ENCODE data around the gene PGAP2.
"Not testable (repeated sequence)": the region's sequence is repeated elsewhere in the genome, so short reads cannot be mapped to it uniquely, and the experiment has no call there.

PGAP2 gene

GRCh38 chr11:3854977-3855807 lies 46.8 kb downstream of the PGAP2 start, which contains the start of gene STIM1:
Gene STIM1, plus strand, starts transcription at chr11:3855664. Its CDS starts 607 bp downstream, at chr11:3856271.
- peak; percentile 97 to 98 for DNase-seq (ENCODE audit: low read depth in 1 of 2, low spot score in 1 of 2)

GRCh38 chr11:3855808-3856491 lies 47.6 kb downstream of the PGAP2 start:
- DNase-seq (ENCODE audit: low read depth in 1 of 2, low spot score in 1 of 2), result peak in 1 of 2 donors; percentile 20

DNA sequence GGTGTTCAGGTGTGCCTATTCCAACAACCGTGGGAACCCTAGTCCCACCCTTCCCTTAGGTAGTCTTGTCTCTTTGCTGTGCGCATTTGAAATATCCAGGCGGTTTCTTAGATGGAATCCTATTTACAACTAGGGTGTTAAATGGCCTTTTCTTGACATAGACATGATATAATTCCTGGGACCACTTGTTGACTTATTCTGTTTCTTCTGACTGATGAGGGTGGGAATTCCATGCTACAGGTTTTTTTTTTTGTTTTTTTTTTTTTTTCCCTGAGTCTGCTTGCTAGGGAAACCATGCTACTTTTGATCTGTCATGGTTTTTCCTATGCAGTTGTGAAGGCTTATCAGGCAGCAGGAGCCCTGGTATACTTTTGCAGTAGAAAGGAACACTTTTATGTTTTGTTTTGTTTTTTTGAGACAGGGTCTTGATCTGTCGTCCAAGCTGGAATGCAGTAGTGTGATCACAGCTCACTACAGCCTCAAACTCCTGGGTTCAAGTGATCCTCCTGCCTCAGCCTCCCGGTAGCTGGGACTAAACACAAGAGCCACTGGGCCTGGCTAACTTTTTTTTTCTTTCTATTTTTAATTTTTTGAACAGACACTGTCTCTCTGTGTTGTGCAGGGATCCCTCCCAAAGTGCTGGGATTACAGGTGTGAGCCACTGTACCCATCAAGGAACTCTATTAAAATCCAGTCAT lies 48.6 kb downstream of the PGAP2 start:
- no peak for DNase-seq (ENCODE audit: low read depth in 1 of 2, low spot score in 1 of 2)

DNA sequence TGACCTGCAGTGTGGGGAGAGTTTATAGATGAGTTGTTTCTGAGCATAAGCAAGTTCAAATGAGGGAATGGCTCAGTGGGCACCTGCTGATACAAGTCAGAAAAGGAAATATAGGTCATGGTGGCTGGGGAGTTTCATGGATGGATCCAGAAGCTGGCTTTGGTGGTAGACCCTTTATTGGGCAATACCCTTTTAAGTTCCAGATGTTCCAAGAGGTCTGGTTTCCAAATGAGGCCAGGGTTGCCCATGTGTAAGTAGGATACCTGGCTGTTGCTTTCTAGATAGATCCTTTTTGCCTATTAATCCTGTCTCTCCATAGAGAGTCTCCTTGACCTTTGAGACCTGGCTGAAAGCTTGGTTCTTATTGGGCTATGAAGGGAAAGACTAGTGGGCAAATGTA lies 49.3 kb downstream of the PGAP2 start:
- no peak for DNase-seq (ENCODE audit: low read depth in 1 of 2, low spot score in 1 of 2)

- no peak for DNase-seq (ENCODE audit: low read depth in 1 of 2, low spot score in 1 of 2)
Observed at GRCh38 chr11:3859373-3859881, 51.1 kb downstream of the PGAP2 start.

DNA sequence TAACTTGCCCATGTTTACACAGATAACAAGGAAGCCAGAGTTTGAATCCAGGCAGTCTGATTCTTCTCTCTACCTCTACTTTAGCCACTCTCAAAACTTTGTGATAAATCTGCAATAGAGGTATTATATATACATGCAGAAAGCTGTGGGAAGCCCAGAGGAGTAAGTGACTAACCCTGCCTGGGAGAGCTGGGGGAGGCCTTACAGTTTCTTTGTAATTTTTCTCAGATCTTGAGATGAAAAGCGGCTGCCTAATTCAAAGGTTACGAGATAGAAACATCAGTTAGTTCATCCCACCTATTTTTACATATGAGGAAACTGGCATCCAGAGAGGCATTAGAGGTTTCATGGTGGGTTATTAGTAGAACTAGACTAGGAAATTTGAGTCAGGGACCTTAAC lies 52.0 kb downstream of the PGAP2 start:
- no peak for DNase-seq (ENCODE audit: low read depth in 1 of 2, low spot score in 1 of 2)

GRCh38 chr11:3860898-3861393 lies 52.6 kb downstream of the PGAP2 start:
- DNase-seq (ENCODE audit: low read depth in 1 of 2, low spot score in 1 of 2), result not testable (repeated sequence)

DNA sequence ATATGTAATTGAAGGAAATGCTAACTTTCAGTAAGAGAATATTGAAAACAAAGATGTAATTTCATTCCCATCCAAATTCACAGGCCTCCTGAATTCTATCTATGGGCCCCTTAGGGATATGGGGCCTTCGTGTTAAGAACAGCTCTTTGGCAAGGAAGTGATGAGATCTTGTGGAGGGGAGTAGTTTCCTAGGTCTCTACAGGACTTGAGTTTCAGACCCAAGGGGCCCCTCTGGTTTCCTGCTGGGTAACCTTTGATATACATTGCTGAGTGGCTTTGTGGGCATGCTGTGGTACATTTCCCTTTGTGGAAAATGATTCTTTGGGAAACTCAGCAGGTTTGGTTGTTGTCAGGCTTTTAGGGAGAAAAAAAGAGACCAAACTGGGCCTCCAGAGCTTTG lies 53.3 kb downstream of the PGAP2 start:
- no peak for DNase-seq (ENCODE audit: low read depth in 1 of 2, low spot score in 1 of 2)

DNA sequence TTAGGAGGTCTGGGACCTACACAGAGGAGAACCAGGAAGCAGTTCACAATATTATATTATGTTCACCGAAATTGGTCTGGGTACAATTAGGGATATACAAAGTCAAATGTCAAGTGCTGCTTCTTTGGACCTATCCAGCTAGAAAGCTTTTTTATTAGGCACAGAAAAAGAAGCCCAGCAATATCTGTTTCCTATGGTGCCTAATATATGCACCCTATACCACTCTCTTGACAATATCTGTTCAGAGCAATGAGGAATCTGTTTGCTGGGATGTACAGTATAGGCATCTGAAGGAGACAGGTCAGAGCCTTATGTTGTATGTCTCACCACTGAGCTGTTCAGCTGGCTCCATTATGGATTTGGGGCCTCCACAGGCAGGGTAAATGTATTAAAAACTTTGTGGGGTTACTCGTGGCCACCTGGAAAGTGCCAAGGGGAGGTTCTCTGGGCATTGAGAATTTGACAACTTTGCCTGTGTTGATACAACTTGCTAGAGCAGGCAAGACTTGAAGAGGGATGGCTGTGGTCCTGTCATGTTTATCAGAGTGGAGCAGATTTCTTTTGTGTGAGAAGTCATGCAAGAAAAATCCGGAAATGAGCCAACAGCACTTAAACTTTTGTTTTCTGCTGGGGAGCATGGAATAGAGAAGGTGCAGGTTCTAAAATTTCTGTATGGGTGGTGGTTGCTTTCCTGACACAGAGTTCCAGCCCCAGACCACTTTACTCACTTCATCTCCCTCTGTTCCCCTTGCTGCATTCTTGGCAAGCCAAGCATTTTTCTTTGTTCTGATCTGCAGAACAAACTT lies 57.2 kb downstream of the PGAP2 start:
- no peak for DNase-seq (ENCODE audit: low read depth in 1 of 2, low spot score in 1 of 2)

DNA sequence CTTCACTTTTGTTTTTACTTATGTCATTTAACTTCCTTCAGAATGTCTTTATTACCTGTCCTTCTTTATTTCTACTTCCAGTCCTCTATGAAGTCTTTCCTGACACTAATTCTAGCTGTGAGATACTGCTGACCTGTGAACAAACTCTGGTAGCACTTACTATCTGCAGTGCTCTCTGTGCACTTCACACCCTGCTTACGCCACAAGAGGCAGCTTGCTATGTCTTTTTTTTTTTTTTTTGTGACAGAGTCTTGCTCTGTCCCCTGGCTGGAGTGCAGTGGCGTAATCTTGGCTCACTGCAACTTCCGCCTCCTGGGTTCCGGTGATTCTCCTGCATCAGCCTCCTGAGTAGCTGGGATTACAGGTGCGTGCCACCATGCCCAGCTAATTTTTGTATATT lies 57.8 kb downstream of the PGAP2 start:
- no peak for DNase-seq (ENCODE audit: low read depth in 1 of 2, low spot score in 1 of 2)

DNA sequence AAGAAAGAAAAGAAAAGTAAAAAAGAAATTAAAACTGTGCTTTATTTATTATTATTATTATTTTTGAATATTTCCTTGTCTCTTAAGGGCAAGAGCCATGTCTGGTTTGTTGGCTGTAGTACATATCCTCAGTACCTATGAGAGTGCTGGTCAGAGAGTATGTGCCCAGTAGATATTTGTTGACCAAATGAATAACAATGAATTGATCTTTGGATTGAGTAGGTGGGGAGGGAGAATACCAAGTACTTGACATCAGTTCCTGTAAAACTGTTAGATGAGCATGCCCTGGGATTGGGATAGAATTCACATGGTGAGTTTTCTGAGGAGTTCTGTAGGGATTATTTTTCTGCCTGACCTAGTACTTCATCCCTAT lies 58.5 kb downstream of the PGAP2 start:
- no peak for DNase-seq (ENCODE audit: low read depth in 1 of 2, low spot score in 1 of 2)

DNA sequence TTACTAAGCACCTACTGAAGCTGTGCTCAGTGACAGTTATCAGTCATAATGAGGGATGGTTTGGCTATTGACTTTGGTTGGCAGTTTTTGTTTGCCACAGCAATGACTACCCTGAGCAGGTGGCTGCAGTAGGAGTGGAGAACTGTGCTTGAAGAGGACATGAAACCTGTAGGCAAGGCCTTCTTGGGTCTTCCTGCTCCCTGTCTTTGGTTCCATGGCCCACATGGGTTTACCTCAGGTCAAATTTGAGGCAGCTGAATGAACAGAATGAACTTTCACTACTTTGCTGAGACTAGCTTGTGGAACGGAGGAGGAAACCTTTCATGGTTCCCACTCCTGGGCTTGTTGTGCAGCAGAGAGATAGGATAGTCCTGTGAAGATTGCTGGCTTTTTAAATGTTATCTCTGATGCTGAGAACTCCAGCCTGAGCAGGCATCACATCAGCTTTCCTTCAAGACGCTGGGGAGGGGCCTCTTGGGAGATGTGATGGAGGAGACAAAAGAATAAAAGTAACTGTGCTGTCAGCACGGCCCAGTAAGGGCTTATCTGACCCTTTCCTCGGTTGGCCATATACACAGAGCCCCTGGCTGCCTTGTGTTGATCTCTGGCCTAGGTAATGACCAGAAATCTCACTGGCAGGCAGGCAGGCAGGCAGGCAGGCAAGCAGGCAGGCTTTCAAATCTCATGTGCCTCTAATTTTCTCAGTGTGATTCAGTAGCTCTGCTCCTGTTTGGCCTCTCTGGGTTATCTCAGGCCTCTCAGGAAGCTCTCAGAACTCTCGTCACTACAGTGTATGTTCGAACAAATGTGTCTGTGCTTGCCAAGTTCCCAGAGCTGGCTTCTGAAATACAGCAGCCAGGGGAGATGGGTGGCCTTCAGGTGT lies 59.1 kb downstream of the PGAP2 start:
- no peak for DNase-seq (ENCODE audit: low read depth in 1 of 2, low spot score in 1 of 2)

DNA sequence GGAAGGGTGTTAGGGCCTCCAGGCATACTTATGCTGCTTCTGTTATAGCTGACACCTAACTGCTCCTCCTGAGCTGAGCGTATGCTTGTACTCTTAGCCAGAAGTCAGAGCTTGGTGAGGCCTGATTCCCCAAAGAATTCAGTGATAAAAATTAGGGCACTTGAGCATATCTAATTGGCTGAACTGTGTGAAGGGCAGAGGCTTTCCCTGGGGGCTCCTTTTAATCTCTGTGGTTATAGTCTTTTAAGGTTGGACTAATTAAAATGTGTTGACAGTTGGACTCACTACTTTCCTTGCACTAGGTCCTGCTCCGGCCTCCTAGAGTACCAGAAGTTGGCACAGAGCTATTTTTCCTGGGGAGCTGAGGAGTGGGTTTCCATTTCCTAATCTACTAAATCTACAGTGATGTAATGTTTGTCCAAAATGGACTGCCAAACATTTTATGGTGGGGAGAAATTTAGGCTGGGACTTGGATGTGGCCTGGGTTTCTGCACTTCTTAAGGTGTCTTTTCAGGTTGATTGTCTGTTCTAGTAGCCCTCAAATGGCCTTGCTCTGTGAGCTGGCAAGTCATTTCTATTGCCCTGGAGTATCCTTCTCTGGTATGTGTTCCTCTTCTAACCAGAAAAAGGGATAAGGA lies 65.5 kb downstream of the PGAP2 start:
- DNase-seq (ENCODE audit: low read depth in 1 of 2, low spot score in 1 of 2), result no peak
